8988T (cell line): Measurements from ENCODE around the gene RAB1A.

Source experiments
- DNase-seq: peaks from one replicate; pipeline ENCODE4 v3.0.0; 2011

Gene RAB1A

DNA sequence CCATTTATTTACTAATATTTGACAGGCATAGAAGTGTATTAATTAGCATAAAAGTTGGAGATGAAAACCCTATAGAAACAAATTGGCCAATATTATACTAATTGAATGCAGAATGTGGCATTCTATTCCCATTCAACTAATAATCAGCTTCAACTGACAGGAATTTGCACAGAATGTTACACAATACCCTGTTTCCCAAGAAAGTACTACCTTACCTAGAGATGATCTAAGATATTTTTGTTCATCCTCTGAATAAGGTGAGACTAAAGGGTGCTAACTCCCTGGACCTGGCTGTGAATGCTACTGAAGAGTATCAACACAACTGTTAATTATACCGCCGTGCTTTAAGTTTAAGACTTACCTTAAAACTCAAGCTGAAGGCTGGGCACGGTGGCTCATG is 44.8 kb downstream of the RAB1A start:
- DNase-seq = no peak

DNA sequence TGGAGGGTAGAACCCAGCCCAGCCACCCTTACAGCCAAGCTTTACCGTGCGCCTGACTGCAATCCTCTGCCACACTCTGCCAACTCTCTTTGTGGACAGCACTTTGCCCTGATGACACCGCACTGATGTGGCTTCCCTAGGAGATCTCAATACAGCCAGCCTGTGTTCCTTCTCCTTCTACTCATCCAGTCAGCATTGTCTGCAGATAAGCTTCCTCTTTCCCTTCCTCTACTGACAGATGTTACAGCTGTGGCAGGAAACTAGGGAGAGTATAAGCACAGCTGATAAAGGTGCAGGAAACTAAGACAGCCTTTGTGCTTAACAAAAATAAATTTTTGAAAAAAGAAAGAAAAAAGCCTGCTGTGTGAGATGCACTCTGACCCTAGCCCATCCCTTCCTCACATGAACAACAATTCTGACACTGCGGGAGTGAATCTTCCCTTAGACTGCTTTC is 48.6 kb downstream of the RAB1A start:
- no peak for DNase-seq

- DNase-seq = no peak
Measured at GRCh38 chr2:65079017-65079416, 50.9 kb downstream of the RAB1A start.

- DNase-seq = no peak
Measured at GRCh38 chr2:65077898-65078297, 52.0 kb downstream of the RAB1A start.

DNA sequence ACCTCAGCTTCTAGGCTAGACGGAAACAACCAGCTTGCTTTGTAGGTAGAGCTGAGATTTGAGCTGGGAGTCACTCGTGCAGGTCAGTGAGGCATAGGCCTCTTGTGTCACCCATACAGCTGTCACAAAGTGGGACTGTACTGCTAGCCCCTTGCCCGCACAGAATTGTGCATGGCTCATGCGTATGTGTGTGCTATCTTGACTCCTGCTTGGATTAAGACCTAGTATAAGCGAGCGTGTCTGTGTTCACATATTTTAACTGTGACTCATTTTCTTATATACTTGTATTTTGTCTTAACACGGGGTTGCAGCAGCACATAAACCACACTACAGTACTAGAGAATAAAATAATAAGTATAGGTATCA is 53.6 kb downstream of the RAB1A start:
- DNase-seq = no peak

DNA sequence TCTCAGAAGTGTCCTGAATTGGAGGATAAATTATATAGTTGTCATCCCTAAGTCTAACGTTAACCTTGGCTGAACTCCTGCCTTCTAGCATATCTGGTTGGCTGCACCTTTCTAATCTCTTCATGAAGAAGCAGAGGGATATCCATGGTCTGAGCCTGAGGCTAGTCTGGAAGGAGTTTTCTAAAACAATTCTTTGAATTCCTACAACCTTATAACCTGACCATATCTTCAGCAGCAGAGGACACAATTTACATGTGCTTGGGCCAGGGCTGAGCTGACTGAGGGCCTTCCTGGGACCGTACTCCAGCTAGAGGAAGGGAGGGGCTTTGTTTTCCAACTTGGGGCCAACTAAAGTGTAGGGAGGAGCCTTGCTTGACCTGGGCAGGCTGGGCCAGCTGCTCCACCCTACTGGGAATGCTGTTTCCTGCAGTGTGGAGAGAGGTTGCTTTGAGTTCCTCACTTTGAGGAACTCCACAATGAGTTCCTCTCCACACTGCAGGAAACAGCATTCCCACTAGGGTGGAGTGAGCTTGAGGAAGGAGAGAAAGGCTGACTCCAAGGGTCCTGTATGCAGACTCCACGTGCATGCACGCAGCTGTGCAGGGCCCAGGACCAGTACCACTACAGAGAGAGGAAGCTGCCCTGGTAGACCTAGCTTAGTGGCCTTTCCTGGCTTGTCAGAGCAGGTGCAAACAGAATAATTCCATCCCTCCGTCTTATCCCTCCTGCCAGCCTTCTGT is 54.1 kb downstream of the RAB1A start:
- DNase-seq = no peak

DNA sequence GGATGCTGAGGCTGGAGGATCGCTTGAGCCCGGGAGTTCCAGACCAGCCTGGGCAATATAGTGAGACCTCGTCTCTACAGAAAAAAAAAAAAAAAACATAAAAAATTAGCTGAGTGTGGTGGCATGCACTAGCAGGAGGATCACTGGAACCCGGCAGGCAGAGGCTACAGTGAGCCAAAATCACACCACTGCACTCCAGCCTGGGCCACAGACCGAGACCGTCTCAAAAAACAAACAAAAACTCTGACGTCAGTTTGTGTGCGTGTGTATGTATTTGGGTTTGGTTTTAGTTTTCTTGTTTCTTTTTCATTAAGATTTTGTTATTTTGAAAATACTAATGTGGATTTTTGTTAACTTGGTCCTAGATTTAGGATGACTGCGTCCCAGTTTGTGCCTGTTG is 54.7 kb downstream of the RAB1A start:
- no peak for DNase-seq

DNA sequence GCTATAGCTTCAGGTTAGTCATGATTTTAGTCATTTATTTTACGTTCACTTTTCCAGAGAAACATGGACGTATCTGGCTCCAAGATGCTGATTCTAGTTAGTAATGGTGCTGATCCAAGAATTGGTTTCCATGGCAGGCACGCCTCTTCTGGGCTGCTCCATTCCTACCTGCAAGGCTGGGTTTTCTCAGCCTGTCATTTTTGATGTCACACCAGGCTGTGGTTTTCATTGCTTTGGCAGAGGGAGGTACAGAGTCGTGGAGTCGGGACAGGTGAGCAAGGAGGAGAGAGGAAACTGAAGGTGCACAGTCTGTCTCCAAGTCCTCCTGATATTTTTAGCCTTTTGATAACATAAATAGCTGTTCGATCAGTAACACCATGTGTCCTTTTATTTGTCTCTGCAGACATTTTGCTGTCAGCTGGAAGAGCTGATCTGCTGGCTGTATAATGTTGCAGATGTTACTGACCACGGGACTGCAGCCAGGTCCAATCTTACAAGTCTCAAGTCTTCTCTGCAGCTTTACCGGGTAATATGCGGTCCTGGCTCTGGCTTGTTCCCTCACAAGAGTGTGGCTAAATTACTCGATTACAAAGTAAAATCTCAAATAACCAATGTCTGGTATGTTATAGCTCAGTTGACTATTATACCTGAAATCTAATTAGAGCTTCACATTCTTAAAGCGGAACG is 55.9 kb downstream of the RAB1A start:
- no peak for DNase-seq

GRCh38 chr2:65072181-65072970 is 57.5 kb downstream of the RAB1A start:
- no peak for DNase-seq

DNA sequence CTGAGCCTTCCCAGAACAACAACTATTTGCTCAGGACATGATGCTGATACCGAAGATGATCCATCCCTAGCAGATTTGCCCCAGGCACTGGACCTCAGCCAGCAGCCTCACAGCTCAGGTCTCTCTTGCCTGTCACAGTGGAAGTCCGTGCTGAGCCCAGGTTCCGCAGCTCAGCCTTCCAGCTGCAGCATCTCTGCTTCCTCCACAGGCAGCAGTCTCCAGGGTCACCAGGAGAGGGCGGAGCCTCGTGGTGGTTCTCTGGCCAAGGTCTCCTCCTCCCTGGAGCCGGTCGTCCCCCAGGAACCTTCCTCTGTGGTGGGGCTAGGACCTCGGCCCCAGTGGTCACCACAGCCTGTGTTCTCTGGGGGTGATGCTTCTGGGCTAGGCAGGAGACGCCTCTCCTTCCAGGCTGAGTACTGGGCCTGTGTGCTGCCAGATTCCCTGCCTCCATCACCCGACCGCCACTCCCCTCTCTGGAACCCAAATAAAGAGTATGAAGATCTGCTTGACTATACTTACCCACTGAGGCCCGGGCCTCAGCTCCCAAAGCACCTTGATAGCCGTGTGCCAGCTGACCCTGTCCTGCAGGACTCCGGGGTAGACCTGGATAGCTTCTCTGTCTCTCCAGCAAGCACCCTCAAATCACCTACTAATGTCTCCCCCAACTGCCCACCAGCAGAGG is 58.3 kb downstream of the RAB1A start:
- no peak for DNase-seq

DNA sequence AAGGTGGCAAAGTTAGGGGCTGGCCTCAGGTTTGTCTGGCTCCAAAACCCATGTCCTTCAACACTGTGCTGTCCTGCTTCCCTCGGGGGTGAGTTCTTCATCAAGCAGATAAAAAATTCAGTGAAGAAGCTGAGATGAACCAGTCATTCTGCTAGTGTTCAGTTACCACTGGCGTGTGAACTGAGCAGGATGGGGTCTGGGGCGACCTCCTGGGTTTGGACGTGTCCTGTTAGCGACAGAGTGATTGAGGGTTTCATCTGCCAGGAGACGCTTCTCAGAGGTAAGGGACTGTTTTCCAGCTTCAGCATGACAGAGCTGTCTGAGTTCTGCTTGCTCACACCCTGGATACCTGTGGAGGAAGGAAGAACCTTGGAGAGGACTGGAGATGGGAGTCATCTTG is 59.0 kb downstream of the RAB1A start:
- DNase-seq = no peak

DNA sequence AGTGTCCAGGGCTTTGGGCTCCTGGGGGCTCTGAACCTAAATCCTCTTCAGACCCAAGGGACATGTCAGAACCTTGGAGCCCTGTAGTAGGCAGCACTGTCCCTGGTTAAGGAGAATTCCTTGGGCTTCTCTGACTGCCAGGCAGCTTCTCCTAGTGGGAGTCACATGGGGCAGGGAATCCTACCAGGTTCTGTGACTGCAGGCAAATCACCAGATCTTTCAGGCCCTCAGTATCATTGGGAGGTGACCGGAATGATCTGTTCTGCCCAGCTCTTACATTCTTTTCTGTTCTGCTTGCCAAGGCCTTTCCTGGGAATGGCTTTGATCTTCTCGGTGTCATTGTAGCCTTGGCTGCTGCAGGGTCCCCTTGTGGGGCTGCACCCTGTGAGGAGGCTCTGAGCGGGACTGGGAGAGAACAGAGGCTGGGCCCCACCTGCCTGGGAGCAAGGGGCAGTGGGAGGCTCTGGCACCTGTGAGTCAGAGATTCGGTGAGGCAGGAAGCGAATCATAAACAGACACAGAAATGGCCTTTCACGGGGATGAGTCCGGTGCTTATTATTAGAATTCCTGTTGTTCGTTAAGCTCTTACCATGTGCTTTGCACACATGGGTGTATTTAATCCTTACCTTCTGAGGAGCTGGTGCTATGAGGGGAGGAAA is 59.6 kb downstream of the RAB1A start:
- no peak for DNase-seq

DNA sequence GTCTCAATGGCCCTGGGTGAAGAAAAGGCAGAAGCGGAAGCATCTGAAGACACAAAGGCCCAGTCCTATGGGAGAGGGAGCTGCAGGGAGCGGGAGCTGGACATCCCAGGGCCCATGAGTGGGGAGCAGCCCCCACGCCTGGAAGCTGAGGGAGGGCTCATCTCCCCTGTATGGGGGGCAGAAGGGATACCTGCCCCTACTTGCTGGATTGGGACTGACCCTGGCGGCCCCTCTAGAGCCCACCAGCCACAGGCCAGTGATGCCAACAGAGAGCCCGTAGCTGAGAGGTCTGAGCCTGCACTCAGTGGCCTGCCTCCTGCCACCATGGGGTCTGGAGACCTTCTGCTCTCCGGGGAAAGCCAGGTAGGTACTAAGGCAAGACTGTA is 60.5 kb downstream of the RAB1A start:
- no peak for DNase-seq

DNA sequence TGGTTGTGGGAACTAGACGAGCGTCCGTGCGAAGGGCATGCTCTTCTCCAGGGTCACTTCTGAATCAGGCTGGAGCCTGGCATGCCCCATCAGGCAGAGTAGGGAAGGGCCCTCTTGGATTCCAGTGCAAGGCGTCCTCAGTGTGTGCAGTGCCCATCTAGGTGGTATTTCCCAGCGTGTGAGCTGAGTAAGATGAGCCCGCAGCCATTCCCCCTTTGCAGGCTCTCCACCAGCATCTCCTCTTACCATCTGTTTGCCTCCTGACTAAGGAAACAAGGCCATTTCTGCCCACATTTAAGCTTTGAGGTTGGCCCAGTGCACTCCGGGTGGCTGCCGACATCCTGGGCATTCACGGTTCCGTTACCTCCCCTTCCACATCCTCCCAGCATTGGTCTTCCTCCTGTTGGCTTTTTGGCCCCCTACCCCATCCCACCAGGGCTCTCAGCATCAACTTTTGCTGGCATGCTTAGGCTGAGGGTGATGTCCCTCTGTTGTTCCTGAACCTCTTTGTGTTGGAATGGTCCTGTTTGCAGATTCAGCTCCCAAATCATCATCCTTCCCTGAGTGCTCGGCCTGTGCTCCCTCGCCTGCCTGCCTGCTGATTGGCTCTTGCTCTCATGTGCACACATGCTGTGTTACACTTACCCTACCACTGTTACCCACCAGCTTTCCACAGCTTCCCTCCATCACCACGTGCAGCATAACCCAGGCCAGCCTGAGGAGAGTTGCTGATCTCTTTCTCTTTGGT is 61.9 kb downstream of the RAB1A start:
- DNase-seq = no peak

- DNase-seq = no peak
Measured at GRCh38 chr2:65064728-65065552, 65.0 kb downstream of the RAB1A start.

DNA sequence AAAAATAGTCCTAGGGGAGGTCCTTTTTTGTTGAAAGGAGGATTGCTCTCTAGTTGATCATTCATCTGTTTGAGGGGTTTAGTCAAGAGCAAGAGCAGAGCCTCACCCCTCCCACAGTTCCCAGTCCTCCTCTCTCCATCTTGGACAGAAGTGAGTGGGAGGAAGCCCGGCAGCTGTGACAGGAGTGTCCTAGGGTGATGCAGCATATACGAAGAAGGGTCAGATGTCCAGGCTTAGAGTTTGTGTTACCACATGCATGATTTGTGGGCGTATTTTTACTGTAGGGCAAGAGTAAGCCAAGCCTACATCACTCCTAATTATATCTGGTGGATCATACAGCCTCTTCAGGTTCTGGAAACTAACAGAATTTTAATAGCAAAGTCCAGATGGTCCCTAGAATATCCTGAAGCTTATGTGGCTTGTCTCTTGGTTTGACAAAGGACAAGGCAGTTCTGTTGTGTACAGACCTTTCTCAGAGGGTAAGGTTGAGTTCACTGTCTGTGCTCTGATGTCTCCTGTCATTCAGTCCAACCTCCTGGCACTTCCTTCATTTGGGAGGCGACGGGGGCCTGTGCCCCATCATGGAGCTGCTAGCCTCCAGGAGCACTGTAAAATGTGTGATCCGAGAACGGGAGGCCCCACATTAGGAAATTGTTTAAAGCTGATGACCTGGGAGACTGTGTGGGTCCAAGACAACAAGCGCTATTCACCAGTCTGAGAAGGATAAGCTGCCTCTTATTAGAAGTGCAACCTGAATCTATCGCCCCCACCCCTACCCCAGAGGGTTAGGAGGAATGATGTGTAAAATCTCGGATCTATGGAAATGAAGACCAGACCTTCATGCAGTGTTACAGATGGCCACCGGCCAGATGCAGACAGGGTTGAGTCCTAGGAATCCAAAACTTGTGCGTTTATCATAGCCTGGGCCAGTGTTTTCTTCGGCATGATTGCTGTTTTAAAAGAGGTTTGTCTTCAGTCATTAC is 66.8 kb downstream of the RAB1A start:
- no peak for DNase-seq

- no peak for DNase-seq
Measured at GRCh38 chr2:65061910-65062339, 68.0 kb downstream of the RAB1A start.

DNA sequence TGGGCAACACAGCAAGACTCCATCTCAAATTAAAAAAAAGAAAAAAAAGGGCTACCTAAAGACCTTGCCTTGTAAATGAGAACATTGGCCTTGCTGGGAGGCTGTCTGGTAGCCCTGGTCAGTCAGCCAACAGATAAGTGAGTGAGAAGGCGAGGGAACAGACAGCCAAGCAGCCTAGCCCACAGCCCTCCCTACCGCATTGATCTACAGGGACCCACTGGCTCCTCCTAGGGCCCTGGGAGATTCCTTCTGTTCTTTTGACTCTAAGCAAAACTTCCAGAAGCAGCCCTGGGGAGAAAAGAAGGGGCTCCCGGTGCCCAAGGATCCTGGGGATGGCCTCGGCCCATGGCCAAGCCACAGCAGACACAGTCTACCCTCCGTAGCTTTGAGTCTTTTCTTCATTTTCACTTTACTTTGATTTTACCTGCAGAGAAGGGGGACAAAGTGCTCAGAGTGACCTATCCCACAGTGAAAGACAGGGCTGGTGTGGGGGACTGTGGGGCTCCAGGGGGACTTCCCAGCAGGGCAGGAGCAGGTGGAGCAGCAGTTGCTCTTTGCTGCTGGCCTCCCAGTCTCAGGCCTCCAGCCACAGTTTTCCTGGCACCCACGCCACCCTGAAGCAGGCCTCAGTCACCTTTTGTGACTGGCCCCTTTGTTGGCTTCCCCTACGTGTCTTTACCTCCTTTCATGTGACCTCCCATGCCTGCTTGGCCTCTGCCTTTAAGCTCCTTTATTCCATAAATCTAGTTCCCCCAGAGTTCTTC is 68.6 kb downstream of the RAB1A start:
- no peak for DNase-seq

DNA sequence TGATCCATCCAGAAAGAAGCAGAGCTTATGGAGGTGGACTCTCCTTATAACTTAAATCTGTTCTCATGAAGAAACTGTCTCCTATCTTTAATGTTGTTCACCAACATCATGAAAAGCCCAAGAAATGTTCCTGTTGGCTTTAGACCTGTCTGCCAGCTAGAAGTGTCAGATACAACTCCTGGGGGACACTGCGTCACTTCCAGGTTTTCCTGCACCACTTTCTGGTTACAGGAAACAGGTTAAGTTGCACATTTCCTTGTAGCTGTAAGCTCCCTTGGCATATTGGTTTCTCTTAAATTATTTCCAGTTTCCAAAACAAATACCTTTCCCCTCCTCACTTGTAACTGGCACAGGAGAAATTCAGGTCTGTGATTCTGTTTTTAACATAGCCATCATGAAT is 70.8 kb downstream of the RAB1A start:
- DNase-seq = no peak
